ENCODE results near the gene ZNF248. TPM values are rescaled to one million over a fixed set of nuclear protein-coding genes. Genes with fewer than 3 reads are reported as not detected.

The ZNF248 gene
- total RNA-seq, 1 donor from 2014 or later, result not detected

DNA sequence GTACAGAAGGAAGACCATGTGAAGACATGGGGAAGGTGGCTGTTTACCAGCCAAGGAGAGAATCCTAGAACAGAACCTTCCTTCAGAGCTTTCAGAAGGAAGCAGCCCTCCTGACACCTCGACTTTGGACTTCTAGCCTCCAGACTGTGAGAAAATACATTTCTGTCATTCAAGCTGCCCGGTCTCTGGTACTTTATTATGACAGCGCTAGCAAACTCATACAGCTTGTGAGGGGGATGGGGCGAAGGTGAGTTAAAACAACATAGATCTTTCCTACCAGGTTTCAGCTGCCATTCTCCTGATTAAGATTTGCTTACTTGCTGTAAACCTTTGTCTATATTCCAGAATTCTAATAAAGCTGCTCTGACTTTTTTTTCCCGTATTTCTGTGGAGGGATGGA lies 14.9 kb upstream of the ZNF248 start:
- Mint-ChIP-seq H3K36me3 (no peaks in the 10 kb centered on the region), H3K4me1 (no peaks in the 10 kb centered on the region), H3K27ac (no peak overlapping the region), H3K27me3 (ENCODE audit: insufficient read depth, low read depth) (no peaks in the 10 kb centered on the region), H3K9me3 (peaks cover 11% of the 10 kb centered on the region), H3K4me3 (no peak overlapping the region)
- Histone ChIP-seq H3K27me3 (no peaks in the 10 kb centered on the region), H4K20me1 (ENCODE audit: low read depth) (no peaks in the 10 kb centered on the region), H3K4me3 (no peak overlapping the region), H3K9ac (no peak overlapping the region), H3K9me3 (ENCODE audit: low read depth) (peaks cover 23% of the 10 kb centered on the region), H3K4me1 (no peaks in the 10 kb centered on the region), H3K36me3 (no peaks in the 10 kb centered on the region), H3K4me2 (no peak overlapping the region), H3K79me2 (ENCODE audit: low read depth) (no peaks in the 10 kb centered on the region), H3F3A (ENCODE audit: low read depth) (no peaks in the 10 kb centered on the region), H3K27ac (no peak overlapping the region), H2AFZ (replicated peaks) (no peak overlapping the region)
- TF ChIP-seq EZH2 (IDR thresholded peaks at IDR 0.05) (no peak), EZH2phosphoT487 (IDR thresholded peaks at IDR 0.05) (no peak)
- TF ChIP-seq, protein P1, sequence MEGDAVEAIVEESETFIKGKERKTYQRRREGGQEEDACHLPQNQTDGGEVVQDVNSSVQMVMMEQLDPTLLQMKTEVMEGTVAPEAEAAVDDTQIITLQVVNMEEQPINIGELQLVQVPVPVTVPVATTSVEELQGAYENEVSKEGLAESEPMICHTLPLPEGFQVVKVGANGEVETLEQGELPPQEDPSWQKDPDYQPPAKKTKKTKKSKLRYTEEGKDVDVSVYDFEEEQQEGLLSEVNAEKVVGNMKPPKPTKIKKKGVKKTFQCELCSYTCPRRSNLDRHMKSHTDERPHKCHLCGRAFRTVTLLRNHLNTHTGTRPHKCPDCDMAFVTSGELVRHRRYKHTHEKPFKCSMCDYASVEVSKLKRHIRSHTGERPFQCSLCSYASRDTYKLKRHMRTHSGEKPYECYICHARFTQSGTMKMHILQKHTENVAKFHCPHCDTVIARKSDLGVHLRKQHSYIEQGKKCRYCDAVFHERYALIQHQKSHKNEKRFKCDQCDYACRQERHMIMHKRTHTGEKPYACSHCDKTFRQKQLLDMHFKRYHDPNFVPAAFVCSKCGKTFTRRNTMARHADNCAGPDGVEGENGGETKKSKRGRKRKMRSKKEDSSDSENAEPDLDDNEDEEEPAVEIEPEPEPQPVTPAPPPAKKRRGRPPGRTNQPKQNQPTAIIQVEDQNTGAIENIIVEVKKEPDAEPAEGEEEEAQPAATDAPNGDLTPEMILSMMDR (IDR thresholded peaks at IDR 0.05), result no peak
- DNase-seq (ENCODE audit: low spot score), result no peak

DNA sequence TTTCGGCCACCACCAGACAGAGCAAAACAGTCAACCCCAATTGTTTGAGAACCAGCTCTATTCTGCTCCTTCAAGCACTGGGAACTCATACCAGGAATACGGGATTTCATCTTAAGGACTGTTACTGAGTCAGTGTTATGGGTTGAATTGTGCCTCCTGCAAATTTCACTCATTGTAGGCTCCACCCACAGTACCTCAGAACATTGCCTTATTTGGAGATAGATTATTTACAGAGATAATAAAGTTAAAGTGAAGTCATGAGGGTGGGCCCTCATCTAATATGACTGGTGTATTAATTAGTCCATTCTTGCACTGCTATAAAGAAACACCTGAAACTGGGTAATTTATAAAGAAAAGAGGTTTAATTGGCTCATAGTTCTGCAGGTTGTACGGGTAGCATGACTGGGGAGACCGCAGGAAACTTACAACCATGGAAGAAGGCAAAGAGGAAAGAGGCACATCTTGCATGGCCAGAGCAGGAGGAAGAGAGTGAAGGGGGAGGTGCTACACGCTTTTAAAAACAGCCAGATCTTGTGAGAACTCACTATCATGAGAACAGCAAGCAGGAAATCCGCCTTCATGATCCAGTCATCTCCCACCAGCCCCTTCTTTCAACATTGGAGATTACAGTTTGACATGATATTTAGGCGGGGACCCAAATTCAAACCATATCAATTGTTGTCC lies 14.3 kb upstream of the ZNF248 start:
- Mint-ChIP-seq H3K27ac (no peak overlapping the region), H3K36me3 (no peaks in the 10 kb centered on the region), H3K27me3 (ENCODE audit: insufficient read depth, low read depth) (no peaks in the 10 kb centered on the region), H3K4me1 (peaks cover under 1% of the 10 kb centered on the region), H3K4me3 (no peak overlapping the region), H3K9me3 (peaks cover 10% of the 10 kb centered on the region)
- H3K79me2 ChIP-seq (ENCODE audit: low read depth), result no peaks in the 10 kb centered on the region
- no peak overlapping the region for H3K4me3 ChIP-seq
- H3K9me3 ChIP-seq (ENCODE audit: low read depth), result peaks cover 23% of the 10 kb centered on the region
- TF ChIP-seq EZH2phosphoT487 (IDR thresholded peaks at IDR 0.05), result no peak
- no peak for TF ChIP-seq EZH2 (IDR thresholded peaks at IDR 0.05)
- no peaks in the 10 kb centered on the region for H3K4me1 ChIP-seq
- no peaks in the 10 kb centered on the region for H4K20me1 ChIP-seq (ENCODE audit: low read depth)
- H3K27ac ChIP-seq, result no peak overlapping the region
- H3K9ac ChIP-seq, result no peak overlapping the region
- no peaks in the 10 kb centered on the region for H3K27me3 ChIP-seq
- no peak overlapping the region for H3K4me2 ChIP-seq
- no peak overlapping the region for H2AFZ ChIP-seq (replicated peaks)
- no peaks in the 10 kb centered on the region for H3F3A ChIP-seq (ENCODE audit: low read depth)
- no peak for DNase-seq (ENCODE audit: low spot score)
- H3K36me3 ChIP-seq, result no peaks in the 10 kb centered on the region

DNA sequence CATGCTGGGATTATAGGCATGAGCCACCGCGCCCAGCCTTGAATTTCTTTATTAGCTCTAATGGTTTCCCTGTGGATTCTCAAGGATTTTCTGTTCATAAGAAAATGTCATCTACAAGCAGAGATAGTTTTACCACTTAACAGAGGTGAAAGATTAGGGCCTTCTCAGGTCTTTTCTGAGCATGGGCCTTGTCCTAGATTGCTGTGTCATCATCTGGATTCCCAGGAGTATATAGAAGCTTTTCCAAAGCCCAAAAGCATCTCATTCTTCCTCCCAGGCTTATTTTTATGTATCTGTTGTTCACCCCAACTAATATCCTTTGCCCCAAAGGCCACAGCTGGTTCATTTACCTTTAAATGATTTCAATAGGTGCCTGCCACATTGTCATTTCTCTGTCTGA lies 13.7 kb upstream of the ZNF248 start:
- Histone ChIP-seq H3K9ac (no peak overlapping the region), H3K27ac (no peak overlapping the region), H3F3A (ENCODE audit: low read depth) (no peaks in the 10 kb centered on the region), H3K4me3 (no peak overlapping the region), H3K4me1 (no peaks in the 10 kb centered on the region), H3K27me3 (no peaks in the 10 kb centered on the region), H3K79me2 (ENCODE audit: low read depth) (no peaks in the 10 kb centered on the region), H3K9me3 (ENCODE audit: low read depth) (peaks cover 23% of the 10 kb centered on the region), H3K4me2 (no peak overlapping the region), H2AFZ (replicated peaks) (no peak overlapping the region), H3K36me3 (no peaks in the 10 kb centered on the region), H4K20me1 (ENCODE audit: low read depth) (no peaks in the 10 kb centered on the region)
- peaks cover 10% of the 10 kb centered on the region for H3K9me3 Mint-ChIP-seq
- H3K27me3 Mint-ChIP-seq (ENCODE audit: insufficient read depth, low read depth), result no peaks in the 10 kb centered on the region
- H3K36me3 Mint-ChIP-seq, result no peaks in the 10 kb centered on the region
- H3K27ac Mint-ChIP-seq, result no peak overlapping the region
- no peak for DNase-seq (ENCODE audit: low spot score)
- no peak overlapping the region for H3K4me3 Mint-ChIP-seq
- TF ChIP-seq EZH2phosphoT487 (IDR thresholded peaks at IDR 0.05) (no peak), EZH2 (IDR thresholded peaks at IDR 0.05) (no peak)
- TF ChIP-seq, protein P1 (IDR thresholded peaks at IDR 0.05), result no peak
- H3K4me1 Mint-ChIP-seq, result peaks cover 3% of the 10 kb centered on the region

DNA sequence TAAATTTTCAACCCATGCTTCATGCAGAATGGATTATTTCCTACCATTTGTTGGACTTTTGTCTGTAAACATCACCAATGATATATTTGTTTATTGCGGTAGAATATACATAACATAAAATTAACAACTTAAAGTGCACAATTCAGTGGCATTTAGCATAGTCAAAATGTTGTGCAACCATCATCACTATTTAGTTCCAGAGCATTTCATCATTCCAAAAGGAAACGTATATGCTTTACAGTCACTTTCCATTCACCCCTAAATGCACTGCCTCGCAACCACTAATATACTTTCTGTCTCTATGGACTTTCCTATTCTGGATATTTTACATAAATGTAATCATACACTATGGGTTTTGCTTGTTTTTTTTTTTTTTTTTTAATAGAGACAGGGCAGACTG lies 11.4 kb upstream of the ZNF248 start:
- Histone ChIP-seq H3K27ac (no peak overlapping the region), H2AFZ (replicated peaks) (no peak overlapping the region), H3K9me3 (ENCODE audit: low read depth) (peaks cover 22% of the 10 kb centered on the region), H3K4me1 (no peaks in the 10 kb centered on the region), H3K27me3 (no peaks in the 10 kb centered on the region), H4K20me1 (ENCODE audit: low read depth) (no peaks in the 10 kb centered on the region), H3K4me2 (no peak overlapping the region), H3K9ac (no peak overlapping the region), H3K36me3 (no peaks in the 10 kb centered on the region), H3F3A (ENCODE audit: low read depth) (no peaks in the 10 kb centered on the region), H3K79me2 (ENCODE audit: low read depth) (no peaks in the 10 kb centered on the region), H3K4me3 (no peak overlapping the region)
- Mint-ChIP-seq H3K27ac (no peak overlapping the region), H3K4me1 (peaks cover 3% of the 10 kb centered on the region), H3K4me3 (no peak overlapping the region), H3K36me3 (no peaks in the 10 kb centered on the region), H3K27me3 (ENCODE audit: insufficient read depth, low read depth) (peaks cover 3% of the 10 kb centered on the region), H3K9me3 (peaks cover 15% of the 10 kb centered on the region)
- no peak for DNase-seq (ENCODE audit: low spot score)
- TF ChIP-seq EZH2 (IDR thresholded peaks at IDR 0.05) (no peak), EZH2phosphoT487 (IDR thresholded peaks at IDR 0.05) (no peak)

All from neural progenitor cell (in vitro differentiated cells).